HG03025 (cell line): ENCODE results near the gene MMP25.

Experiments used
- ATAC-seq: cut with Tn5 transposase; IDR thresholded peaks from one replicate; pipeline ENCODE4 v1.9.1; 2021; ENCODE audit warnings: mild to moderate bottlenecking, moderate library complexity; ENCODE audit not compliant: unreplicated experiment, low FRiP score

The MMP25 gene

DNA sequence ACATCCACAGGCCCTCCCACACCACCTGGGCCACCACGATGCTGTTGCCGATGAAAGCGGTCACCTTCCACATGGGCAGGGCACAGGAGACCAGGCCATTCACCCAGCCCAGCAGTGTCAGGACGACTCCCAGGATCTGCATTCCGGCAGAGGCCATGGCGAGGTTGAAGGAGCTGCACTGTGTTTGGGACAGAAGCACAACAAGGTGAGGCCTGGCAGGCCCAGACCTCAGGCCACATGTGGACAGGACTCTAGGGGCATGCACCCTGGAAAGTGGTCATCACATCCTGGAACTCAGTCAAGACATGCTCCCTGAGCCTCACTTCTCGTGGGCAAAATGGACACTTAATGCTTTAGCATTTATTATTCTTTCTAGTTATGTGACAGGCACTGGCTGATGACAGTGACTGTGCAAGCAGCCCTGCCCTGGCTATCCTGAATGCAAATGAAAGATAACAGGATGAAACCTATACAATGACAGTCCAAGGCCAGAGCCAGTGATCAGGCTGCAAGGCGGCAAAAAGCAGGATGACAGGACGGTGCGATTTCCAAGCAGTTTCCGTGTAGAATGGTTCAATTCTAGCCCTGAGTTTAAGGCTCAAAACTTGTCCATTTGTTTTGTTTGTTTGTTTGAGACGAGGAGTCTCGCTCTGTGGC lies 30.4 kb upstream of the MMP25 start:
- no peak for ATAC-seq

DNA sequence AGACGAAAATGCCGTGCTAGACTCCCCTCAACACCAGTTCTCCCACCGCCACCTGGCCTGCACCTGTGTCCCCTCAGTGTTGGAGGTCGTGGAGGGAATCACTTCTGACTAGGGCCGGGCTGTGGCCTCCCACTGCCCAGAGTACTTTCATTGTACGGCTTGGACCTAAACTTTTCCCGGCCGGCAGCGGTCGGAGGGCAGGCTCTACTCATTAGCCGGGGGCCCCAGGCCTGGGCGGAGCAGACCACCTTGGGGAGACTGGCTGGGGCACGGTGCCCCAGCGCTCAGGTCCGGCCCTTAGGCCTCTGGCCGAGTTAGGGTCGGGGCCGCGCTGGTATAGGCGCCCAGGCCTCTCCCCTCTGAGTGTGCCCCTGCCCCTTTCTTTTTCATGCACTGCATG lies 29.0 kb upstream of the MMP25 start:
- no peak for ATAC-seq

DNA sequence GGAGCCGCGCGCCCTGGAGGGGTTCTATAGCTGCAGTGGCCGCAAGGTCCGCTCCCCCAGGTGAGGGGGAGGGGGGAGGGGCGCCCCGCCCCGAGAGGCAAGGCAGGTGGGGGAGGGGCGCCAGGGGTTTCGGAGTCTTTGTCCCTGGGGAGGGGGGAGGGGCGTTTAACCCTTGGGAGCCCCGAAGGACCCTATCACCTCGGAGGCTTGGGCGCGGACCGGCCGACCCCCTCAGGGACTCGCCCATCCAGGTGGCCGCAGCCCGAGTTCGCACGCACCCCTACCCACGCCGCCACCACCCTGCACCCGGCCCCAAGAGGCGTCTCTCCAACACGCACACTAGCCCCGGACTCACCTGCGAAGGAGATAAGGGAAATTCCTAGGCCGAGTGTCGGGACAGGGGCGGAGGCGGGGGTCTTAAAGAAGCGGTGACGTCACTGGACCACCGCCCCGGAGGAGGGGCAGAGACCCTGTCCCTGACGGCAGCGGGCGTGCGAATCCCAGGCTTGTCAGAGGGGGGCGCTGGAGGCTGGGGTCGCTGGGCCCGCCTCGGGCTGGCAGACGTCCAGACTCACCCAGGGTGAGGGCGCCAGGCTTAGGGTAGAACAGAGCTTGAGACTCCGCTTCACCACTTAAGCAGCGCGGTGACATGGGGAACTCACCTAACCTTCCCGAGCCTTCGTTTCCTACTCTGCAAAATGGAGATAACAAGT lies 28.4 kb upstream of the MMP25 start, which contains the start of gene CLDN6:
CLDN6 (minus strand) TSS at position 390 of the 713 bp plus-strand sequence. CDS start 2,162 bp downstream, outside the sequence.
- ATAC-seq: no peak

DNA sequence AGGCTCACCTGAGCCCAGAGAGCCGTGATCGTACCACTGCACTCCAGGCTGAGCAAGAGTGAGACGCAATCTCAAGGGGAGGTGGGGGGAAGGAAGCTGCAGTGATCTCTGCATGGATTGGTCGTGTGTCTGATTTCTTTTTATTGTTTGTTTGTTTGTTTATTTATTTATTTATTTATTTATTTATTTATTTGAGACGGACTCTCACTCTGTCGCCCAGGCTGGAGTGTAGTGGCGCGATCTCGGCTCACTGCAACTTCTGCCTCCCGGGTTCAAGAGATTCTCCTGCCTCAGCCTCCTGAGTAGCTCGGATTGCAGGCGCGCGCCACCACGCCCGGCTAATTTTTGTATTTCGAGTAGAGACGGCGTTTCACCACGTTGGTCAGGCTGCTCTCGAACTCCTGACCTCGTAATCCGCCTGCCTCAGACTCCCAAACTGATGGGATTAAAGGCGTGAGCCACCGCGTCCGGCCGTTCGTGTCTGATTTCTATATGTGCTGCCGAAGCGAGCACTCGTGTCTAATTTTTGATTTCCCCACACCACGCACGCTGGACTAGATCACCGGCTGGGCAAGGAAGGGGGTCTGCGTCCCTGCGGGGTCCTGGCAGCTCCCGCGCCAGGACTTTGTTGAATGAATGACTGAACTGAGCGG lies 26.6 kb upstream of the MMP25 start:
- no peak for ATAC-seq

DNA sequence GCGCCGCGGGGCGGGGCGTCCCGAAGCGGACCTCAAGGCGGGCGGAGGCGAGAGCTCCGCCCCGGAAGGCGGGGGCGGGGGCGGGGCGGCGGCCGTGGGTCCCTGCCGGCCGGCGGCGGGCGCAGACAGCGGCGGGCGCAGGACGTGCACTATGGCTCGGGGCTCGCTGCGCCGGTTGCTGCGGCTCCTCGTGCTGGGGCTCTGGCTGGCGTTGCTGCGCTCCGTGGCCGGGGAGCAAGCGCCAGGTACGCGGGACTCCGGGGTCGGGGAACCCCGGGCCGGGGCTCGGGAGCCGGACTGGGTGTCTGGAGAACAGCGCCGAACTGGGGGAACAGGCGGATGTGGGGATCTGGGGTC lies 26.1 kb upstream of the MMP25 start, which contains the start of gene TNFRSF12A:
TNFRSF12A (plus strand) TSS at position 122 of the 357 bp plus-strand sequence; CDS start at position 152, 30 bp downstream.
- no peak for ATAC-seq

DNA sequence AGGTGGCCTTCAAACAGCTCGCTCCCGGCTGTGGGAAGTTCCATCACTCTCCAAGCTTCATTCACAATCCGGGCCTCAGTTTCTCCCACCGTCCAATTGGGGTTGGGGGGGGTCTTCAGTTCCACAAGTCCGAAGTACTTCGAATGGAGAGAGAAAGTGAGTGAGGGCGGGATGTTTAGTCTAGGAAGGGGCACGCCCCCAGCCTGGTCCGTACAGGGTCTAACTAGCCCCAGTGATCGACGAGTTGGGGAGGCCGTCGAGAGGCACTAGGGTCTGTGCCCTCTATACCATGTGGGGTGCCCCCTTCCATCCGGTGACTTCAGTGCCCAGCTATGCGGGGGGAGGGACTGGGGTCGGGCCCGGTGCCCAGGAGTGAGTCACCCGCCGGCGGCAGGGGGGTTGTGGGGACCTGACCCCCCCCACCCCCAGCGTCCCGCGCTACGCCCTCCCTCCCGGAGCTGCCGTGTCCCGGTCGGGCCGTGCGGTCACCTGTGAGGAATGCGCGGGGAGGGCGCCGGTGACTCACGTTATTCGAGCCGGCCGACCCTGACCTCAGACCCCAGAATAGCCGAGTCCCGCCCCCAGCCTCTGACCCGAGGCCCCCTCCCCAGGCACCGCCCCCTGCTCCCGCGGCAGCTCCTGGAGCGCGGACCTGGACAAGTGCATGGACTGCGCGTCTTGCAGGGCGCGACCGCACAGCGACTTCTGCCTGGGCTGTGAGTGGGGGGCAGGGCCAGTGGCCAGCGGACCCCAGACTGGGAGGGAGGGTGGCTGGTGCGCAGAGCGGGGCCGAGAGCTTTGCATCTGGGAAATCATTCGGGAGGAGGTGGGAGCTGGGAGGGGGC lies 25.5 kb upstream of the MMP25 start:
- no peak for ATAC-seq

DNA sequence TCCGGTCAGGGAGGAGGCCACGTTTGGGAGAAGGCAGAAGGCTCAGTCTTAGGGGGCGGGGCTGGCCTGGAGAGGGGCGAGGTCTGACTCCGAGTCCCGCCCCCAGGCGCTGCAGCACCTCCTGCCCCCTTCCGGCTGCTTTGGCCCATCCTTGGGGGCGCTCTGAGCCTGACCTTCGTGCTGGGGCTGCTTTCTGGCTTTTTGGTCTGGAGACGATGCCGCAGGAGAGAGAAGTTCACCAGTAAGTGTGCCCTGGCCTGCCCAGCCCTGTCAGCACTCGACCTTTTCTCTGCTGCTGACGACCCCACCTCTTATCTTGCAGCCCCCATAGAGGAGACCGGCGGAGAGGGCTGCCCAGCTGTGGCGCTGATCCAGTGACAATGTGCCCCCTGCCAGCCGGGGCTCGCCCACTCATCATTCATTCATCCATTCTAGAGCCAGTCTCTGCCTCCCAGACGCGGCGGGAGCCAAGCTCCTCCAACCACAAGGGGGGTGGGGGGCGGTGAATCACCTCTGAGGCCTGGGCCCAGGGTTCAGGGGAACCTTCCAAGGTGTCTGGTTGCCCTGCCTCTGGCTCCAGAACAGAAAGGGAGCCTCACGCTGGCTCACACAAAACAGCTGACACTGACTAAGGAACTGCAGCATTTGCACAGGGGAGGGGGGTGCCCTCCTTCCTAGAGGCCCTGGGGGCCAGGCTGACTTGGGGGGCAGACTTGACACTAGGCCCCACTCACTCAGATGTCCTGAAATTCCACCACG lies 24.7 kb upstream of the MMP25 start:
- no peak for ATAC-seq

DNA sequence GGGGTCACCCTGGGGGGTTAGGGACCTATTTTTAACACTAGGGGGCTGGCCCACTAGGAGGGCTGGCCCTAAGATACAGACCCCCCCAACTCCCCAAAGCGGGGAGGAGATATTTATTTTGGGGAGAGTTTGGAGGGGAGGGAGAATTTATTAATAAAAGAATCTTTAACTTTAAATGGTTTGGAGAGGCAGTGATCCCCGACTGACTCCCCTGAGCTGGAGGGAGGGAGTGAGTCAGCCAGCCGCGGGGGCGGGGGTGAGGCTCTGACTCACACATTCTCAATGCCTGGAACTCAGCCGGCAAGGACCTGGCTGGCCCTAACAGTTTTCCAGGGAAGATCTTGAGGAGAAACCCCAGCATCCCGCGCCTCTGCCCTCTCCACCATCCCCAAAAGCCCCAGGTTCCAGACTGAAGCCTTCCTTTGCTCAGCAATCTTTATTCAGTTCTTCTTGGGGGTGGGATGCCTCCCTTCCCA lies 24.1 kb upstream of the MMP25 start:
- no peak for ATAC-seq

DNA sequence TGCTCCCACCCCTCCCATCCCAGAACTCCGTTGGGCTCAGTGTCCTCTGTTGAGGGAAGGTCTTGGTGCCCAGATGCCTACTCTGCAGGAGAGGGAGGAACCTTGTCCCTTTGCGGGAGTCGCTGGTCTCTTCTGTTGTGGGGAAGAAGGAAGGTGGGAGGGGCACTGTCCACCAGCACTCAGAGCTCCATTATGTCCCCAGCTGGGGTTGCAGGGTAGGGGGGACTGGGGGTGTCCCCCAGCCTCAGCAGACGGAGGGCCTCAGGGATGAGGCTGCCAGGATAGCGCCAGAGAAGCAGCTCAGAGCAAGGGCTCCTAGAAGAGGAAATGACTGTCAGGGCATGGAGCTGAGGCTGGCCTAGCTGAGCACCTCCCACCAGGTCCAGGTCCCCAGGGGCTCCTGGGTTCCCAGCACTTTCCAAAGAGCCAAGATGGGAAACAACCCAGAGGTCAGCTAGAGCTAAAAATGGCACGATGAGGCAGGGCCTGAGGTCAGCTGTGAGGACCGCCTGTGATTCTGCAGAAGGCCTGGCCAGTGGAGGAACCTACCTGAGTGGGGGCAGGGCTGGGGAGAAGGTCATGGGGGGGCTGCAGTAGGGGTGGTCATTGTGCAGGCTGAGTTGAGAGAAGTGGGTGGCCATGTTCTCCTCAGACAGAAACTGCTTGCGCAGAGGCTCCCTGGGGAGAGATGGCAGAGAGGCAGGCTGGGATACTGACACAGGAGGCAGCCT lies 23.5 kb upstream of the MMP25 start:
- no peak for ATAC-seq

DNA sequence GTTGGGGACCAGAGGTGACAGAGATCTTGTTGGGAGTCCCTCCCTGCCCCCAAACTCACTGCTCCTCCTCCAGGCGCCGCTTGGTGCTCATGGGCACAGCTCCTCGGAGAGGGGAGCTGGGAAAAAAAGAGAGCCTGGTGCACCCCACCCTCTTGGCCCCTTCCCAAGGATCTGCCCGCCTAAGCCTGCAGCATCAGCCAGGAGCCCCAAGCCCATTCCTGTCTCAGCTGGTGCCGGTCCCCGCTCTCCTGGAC lies 23.0 kb upstream of the MMP25 start:
- ATAC-seq: no peak

DNA sequence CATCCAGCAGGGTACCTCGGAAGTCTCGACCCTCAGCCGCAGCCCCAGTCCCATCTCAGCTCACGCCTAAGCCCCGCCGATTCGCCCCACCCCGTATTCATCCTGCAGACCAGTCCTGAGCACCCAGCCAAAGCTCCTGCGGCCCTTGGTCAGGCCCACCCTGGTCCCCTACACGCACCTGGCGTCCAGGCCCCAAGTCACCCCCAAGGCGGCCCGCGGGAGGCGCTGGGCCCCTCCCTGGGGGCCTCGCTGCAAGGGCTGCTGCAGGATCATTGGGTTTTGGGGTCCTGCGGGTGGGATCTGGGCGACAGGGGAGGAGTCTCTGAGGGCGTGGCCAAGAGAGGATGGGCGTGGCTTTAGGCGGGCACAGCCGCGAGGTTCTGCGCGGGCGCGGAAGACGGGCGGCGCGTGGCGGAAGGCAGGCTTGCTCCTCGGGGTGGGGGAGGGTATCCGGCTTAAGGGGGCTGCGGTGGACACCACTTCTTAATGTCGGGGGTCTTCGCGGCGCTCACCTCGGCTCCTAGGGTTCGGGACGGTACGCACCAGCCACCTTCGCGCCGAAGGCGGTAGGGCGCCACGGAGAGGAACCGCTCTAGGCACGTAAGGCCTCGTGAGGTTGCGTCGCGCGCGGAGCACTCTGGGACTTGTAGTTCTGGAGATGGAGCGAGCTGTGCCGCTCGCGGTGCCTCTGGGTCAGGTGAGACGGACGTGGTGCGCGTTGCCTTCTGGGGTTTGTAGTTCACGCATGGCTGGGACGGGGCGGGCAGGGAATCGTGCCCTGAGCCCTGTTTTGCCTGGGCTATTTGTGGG lies 22.5 kb upstream of the MMP25 start, which contains the start of the genes HCFC1R1 and THOC6:
HCFC1R1 (minus strand) TSS at position 274 of the 810 bp plus-strand sequence; CDS start at position 273, 1 bp downstream.
THOC6 (plus strand) TSS at position 367 of the 810 bp plus-strand sequence; CDS start at position 659, 292 bp downstream.
- peak; percentile 66 for ATAC-seq

DNA sequence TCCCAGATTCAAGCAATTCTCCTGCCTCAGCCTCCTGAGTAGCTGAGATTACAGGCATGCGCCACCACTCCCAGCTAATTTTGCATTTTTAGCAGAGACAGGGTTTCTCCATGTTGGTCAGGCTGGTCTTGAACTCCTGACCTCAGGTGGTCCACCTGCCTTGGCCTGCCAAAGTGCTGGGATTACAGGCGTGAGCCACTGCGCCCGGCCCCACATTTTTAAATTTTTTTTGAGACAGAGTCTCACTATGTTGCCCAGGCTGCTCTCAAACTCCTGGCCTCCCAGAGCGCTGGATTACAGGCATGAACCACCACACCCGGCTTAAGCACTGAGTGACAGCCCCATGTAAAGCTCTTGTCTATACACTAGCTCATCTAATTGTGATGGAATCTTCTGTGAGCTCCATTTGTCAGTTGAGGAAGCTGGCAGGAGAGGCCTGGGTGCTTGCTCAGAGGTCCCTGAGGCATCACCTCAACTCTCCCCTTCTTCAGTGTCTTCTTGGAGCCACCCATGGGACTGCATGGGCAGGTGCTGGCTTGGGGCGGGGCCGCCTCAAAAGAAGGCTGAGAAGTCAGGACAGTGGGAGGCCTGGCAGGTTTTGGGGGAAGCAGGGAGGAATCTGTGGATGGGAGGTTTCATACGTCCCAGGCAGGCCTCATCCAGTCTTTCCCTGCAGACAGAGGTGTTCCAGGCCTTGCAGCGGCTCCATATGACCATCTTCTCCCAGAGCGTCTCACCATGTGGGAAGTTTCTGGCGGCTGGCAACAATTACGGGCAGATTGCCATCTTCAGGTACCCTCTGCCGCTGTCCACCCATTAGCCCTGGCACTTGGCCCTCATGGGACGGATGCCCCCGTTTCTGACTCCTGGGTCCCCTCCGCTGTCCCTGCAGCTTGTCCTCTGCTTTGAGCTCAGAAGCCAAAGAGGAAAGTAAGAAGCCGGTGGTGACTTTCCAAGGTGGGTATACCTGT lies 21.0 kb upstream of the MMP25 start:
- ATAC-seq: no peak

DNA sequence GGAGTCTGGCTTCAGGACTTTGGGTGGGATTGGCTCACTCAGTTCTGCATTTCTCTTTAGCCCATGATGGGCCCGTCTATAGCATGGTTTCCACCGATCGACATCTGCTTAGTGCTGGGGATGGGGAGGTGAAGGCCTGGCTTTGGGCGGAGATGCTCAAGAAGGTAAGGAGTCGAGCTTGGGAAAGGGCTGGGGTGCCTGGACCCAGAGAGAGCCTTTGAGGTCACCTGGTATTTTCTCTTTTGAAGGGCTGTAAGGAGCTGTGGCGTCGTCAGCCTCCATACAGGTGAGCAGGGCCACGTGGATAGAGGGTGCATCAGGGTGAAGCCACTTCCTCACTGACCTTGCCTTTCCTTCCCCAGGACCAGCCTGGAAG lies 20.4 kb upstream of the MMP25 start:
- ATAC-seq: no peak

DNA sequence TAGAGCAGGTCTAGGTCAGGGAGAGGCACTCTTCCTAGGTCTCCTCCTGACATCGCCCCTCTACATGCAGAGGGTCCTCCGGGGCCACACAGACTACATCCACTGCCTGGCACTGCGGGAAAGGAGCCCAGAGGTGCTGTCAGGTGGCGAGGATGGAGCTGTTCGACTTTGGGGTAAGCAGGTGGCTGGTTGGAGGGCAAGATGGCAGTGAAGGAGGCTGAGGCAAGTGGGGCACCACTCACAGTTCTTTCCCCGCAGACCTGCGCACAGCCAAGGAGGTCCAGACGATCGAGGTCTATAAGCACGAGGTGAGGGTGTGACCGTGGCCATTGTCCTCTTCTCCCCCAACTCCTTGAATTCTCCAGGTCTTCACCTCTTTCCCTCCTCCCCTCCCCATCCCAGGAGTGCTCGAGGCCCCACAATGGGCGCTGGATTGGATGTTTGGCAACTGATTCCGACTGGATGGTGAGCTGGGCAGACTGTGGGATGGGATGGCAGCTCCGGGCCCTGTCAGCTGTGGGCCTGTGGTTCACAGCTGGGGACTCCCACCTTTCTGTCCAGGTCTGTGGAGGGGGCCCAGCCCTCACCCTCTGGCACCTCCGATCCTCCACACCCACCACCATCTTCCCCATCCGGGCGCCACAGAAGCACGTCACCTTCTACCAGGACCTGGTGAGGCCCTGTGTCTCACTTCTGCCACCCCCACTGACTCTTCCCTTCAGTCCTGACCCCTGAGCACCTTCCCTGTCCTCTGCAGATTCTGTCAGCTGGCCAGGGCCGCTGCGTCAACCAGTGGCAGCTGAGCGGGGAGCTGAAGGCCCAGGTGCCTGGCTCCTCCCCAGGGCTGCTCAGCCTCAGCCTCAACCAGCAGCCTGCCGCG lies 19.5 kb upstream of the MMP25 start:
- no peak for ATAC-seq

DNA sequence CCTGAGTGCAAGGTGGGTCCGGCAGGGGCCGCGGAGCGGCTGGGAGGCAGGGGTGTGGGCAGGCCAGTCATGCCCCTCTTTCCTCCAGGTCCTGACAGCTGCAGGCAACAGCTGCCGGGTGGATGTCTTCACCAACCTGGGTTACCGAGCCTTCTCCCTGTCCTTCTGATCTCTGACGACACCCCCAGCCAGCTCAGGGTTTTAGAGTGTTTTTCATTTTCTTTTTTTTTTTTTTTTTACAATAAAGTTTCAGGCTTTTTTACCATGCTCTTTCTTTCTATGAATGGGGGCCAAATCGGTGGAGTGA lies 18.9 kb upstream of the MMP25 start:
- no peak for ATAC-seq

DNA sequence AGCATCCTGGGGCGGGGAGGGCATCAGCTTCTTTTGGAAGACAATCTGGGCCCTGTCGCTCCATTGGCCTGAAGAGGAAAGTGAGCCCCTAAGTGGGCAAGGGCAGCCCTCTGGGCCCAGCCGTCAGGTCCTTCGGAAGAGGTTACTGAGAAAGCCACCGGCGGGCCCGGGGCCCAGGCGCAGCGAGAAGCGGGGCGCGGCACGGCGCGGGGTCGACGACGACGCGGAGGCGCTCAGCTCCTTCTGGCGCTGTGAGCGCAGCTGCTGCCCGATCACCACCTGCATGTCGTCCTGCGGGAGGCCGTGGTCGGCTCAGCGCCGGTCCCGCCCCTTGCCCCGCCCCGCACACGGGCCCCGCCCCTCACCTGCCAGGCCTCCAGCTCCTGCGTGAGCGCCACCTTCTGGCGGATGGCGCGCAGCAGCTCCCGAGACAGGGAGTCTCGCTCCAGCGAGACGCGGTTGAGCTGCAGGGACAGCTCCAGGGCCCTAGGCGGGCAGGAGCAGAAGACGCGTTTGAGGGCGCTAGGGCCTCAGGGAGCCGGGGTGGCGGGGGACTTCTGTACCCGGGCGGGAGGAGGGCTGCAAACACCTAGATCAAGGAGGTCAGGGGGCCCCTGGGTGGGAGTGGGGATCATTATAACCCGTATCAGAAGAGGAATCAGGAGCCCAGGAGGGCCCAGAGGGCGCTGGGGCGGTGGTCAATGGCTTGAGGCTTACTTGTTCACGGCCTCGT lies 18.2 kb upstream of the MMP25 start:
- ATAC-seq: no peak
